HL-60 (cell line): ENCODE measurements around the gene KRT36.

ENCODE experiments used
- DNase-seq, 2 experiments: peaks; one replicate each; pipeline ENCODE4 v3.0.0-alpha.2; 2010 to 2020; ENCODE audit warnings: low read depth in 1 of 2, low spot score in 1 of 2
- H3K27ac ChIP-seq: fragments of 250-450 bp; sonication (Bioruptor Pico); replicated peaks from 2 replicates; pipeline ENCODE4 v1.5.1; 2020; ENCODE audit warnings: mild to moderate bottlenecking, moderate library complexity
- H3K27me3 ChIP-seq: fragments of 250-450 bp; sonication (Bioruptor Pico); 2 replicates; pipeline ENCODE4 v1.5.1; 2021; ENCODE audit warnings: mild to moderate bottlenecking, moderate library complexity; ENCODE audit not compliant: insufficient read depth, poor library complexity, severe bottlenecking
- H3K4me3 ChIP-seq: replicated peaks from 2 replicates; pipeline ENCODE4 v1.5.1; 2011; ENCODE audit warnings: mild to moderate bottlenecking, control low read depth, low read length; ENCODE audit not compliant: insufficient read depth
- GABPA ChIP-seq: IDR thresholded peaks from 2 replicates; pipeline ENCODE4 v1.6.1; 2012; ENCODE audit warnings: low read depth
- POLR2AphosphoS5 ChIP-seq: IDR thresholded peaks from 2 replicates; pipeline ENCODE4 v1.6.1; 2012; ENCODE audit warnings: low read depth
- REST ChIP-seq: IDR thresholded peaks from 2 replicates; pipeline ENCODE4 v1.6.1; 2012; ENCODE audit warnings: low read depth; ENCODE audit not compliant: insufficient replicate concordance
- SPI1 ChIP-seq: IDR thresholded peaks from 2 replicates; pipeline ENCODE4 v1.6.1; 2012; ENCODE audit warnings: low read depth, mild to moderate bottlenecking, borderline replicate concordance
- TF ChIP-seq, protein P1 (sequence below): IDR thresholded peaks from one replicate; pipeline ENCODE4 v1.5.1; 2011; ENCODE audit warnings: low read length, control low read depth, inconsistent platforms; ENCODE audit not compliant: insufficient read depth

Gene KRT36

GRCh38 chr17:41480581-41480980 lies 9.1 kb downstream of the KRT36 start:
- no peak for DNase-seq
- Histone ChIP-seq H3K27me3 (no peaks in the 10 kb centered on the region), H3K4me3 (no peak overlapping the region), H3K27ac (no peak overlapping the region)
- TF ChIP-seq SPI1 (no peak), POLR2AphosphoS5 (no peak), REST (no peak), GABPA (no peak)
- TF ChIP-seq, protein P1, sequence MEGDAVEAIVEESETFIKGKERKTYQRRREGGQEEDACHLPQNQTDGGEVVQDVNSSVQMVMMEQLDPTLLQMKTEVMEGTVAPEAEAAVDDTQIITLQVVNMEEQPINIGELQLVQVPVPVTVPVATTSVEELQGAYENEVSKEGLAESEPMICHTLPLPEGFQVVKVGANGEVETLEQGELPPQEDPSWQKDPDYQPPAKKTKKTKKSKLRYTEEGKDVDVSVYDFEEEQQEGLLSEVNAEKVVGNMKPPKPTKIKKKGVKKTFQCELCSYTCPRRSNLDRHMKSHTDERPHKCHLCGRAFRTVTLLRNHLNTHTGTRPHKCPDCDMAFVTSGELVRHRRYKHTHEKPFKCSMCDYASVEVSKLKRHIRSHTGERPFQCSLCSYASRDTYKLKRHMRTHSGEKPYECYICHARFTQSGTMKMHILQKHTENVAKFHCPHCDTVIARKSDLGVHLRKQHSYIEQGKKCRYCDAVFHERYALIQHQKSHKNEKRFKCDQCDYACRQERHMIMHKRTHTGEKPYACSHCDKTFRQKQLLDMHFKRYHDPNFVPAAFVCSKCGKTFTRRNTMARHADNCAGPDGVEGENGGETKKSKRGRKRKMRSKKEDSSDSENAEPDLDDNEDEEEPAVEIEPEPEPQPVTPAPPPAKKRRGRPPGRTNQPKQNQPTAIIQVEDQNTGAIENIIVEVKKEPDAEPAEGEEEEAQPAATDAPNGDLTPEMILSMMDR, result no peak

DNA sequence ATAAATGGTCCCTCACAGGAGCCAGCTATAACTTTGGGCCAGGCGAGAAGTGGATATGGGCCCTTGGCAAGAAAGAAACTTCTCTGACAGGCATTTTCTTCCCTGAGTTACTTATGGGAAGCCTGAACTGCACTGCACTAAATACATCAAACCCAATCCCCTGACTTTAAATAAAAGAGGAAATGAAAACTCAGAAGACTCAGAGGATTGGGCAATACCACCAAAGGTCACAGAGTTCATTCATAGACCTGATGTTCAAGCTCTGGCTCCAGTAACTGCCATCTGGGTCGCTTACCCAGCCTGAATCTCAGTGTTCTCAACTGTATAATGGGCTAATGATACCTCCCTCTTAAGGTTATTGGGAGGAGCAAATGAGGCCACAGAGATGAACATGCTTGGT lies 9.6 kb downstream of the KRT36 start:
- Histone ChIP-seq H3K27ac (no peak overlapping the region), H3K27me3 (no peaks in the 10 kb centered on the region), H3K4me3 (no peak overlapping the region)
- DNase-seq, result no peak
- peak; percentile 35; the same call in 1 of the 2 replicates for TF ChIP-seq SPI1
- TF ChIP-seq POLR2AphosphoS5, result no peak
- TF ChIP-seq REST, result no peak

DNA sequence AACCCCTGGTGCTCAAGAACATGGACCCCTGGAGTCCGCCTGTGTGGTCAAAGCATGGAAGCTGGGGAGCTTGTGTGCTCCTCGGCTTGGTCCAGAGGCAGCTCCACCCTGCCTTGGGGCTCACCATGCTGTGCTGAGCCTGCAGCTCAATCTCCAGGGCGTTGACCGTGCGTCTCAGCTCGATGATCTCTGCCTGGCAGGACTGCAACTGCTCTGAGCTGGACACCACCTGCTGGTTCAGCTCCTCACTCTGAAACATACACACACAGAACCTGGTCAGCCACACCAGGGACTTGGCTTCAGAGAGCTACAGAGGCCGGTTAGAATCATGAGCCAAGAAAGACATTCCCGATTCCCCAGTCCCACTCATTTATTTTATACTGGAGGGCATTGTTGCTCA lies 11.5 kb downstream of the KRT36 start:
- no peak overlapping the region for H3K4me3 ChIP-seq
- DNase-seq, result no peak
- H3K27ac ChIP-seq, result no peak overlapping the region
- H3K27me3 ChIP-seq, result no peaks in the 10 kb centered on the region
- no peak for TF ChIP-seq POLR2AphosphoS5

GRCh38 chr17:41476866-41477815 lies 12.6 kb downstream of the KRT36 start:
- DNase-seq, result no peak
- TF ChIP-seq REST, result no peak
- TF ChIP-seq SPI1, result no peak
- TF ChIP-seq, protein P1, result no peak
- no peak for TF ChIP-seq GABPA
- H3K27me3 ChIP-seq, result no peaks in the 10 kb centered on the region
- H3K27ac ChIP-seq, result no peak overlapping the region
- no peak overlapping the region for H3K4me3 ChIP-seq
